GM18907 (cell line): ENCODE measurements around the gene GOLGA6L1.
"Not testable (repeated sequence)": the region's sequence is repeated elsewhere in the genome, so short reads cannot be mapped to it uniquely, and the experiment has no call there.

Source experiments
- ATAC-seq: cut with Tn5 transposase; IDR thresholded peaks from one replicate; pipeline ENCODE4 v1.9.1; 2021; ENCODE audit warnings: mild to moderate bottlenecking, moderate library complexity; ENCODE audit not compliant: unreplicated experiment

Gene GOLGA6L1, protein sequence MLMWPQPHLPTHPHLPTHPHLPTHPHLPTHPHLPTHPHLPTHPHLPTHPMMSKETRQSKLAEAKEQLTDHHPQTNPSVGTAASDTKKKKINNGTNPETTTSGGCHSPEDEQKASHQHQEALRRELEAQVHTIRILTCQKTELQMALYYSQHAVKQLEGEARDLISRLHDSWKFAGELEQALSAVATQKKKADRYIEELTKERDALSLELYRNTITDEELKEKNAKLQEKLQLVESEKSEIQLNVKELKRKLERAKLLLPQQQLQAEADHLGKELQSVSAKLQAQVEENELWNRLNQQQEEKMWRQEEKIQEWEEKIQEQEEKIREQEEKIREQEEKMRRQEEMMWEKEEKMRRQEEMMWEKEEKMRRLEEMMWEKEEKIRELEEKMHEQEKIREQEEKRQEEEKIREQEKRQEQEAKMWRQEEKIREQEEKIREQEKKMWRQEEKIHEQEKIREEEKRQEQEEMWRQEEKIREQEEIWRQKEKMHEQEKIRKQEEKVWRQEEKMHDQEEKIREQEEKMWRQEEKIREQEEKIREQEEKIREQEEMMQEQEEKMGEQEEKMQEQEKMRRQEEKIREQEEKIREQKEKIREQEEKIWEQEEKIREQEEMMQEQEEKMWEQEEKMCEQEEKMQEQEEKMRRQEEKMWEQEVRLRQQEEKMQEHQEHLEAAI

GRCh38 chr15:23136722-23137121, at the start of gene GOLGA6L1:
Gene GOLGA6L1 (minus strand): TSS chr15:23136822. CDS start chr15:23136731, 91 bp downstream.
- ATAC-seq = not testable (repeated sequence)

- ATAC-seq = not testable (repeated sequence)
Observed at GRCh38 chr15:23181201-23181600, 44.6 kb upstream of the GOLGA6L1 start.

- ATAC-seq = not testable (repeated sequence)
Observed at GRCh38 chr15:23180547-23180927, 43.9 kb upstream of the GOLGA6L1 start.

GRCh38 chr15:23179768-23180546, 43.3 kb upstream of the GOLGA6L1 start:
- ATAC-seq = not testable (repeated sequence)

GRCh38 chr15:23176683-23177082, 40.1 kb upstream of the GOLGA6L1 start:
- ATAC-seq = not testable (repeated sequence)

DNA sequence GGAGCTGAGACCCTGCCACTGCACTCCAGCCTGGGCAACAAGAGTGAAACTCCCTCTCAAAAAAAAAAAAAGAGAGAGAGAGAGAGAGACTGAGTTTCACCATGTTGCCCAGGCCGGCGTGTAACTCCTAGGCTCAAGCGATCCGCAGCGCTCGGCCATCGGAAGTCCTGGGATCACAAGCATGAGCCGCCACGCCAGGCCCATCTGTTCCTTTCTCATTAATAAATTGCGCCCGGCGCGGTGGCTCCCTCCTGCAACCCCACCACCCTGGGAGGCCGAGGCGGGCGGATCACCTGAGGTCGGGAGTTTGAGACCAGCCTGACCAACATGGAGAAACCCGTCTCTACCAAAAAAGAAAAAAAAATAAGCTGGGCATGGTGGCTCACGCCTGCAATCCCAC, 39.0 kb upstream of the GOLGA6L1 start:
- not testable (repeated sequence) for ATAC-seq

- not testable (repeated sequence) for ATAC-seq
Observed at GRCh38 chr15:23174609-23175140, 38.1 kb upstream of the GOLGA6L1 start.

GRCh38 chr15:23132787-23133186, 3.8 kb downstream of the GOLGA6L1 start:
- ATAC-seq = not testable (repeated sequence)

DNA sequence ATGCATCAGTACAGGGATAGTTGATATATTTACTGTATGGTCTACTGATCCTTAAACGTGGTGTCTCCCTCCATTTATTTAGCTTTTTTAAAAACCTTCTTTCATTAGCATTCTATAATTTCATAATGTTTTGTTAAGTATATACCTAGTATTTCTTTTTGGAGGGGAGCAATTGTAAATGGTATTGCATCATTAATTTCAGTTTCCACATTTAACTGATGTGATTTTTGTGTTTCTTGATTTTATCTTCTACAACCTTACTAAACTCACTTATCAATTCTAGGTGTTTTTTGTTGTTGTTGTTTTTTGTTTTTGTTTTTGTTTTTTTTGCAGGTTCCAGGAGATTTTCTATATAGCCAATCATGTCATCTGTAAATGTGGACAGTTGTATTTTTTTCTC, 18.4 kb downstream of the GOLGA6L1 start:
- no peak for ATAC-seq

DNA sequence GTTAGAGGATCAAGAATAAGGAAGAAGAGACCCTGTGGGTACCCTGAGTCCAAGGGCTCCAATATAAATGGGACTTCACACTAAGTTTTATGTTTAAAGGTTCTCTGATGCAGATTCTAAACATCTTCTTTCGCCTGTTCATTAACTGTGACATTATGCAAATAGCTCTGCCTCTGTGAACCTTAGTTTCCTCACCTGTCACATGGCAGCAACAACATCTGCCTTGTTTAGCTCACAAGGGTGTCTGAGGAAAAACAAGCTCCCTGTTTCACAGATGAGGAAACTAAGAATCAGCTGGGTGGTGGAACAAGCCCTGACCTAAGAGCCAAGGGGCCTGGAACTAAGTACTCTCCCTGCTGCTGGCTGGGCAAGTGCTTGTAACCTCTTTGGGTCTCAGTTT, 40.8 kb downstream of the GOLGA6L1 start:
- ATAC-seq = no peak

DNA sequence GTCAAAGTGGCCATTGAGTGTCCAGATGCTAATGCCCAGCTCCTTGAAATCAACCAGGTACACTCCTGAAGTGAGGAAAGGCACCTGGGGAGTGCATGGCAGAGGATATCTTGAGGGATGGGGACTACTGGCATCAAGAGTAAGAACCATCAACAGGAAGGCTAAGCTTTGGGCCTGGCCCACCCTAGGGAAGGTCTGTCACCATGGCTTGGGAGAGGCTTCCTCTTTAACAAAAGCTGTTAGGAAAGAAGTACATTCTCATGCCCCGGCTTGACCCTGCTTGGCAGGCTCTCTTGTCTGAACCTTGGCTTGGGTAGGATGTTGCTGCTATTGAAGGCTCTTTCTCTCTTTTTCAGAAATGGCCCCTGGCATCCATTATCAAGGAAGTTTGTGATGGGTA, 53.5 kb downstream of the GOLGA6L1 start:
- no peak for ATAC-seq

GRCh38 chr15:23081996-23082737, 54.5 kb downstream of the GOLGA6L1 start:
- not testable (repeated sequence) for ATAC-seq

DNA sequence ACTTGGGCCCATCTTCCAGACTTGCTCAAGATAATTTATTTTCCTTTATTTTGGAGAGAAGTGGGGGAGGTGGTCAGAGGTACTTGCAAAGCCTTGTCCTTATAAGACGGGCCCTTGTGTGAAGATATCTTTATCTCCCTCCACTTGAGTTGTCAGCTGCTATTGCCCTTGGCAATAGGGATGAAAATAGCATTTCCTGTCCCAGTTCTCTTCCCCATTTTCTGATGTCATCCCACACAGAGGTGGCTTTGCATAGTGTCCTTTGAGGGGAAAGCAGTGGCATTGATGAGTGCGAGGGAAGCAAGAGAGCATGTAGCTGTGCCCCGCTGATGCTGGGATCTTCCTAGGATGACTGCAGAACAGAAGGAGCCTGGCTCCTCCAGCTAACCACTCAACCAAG, 55.4 kb downstream of the GOLGA6L1 start:
- ATAC-seq = no peak

- no peak for ATAC-seq
Observed at GRCh38 chr15:23079766-23080165, 56.9 kb downstream of the GOLGA6L1 start.
